Activated CD8-positive, alpha-beta T cell treated with anti-CD3 and anti-CD28 coated beads, Interleukin-2, amount 10 ng/mL, durations not matched to agents 7 days and 5 days (primary cell): ENCODE measurements around the gene ACADS. TPM values are rescaled to one million over a fixed set of nuclear protein-coding genes. Genes with fewer than 3 reads are reported as not detected.

Source experiments
- ATAC-seq: fragments of 150-1000 bp; cut with Tn5 transposase; one replicate; pipeline ENCODE4 v1.10.0; 2021; ENCODE audit warnings: moderate library complexity
- CTCF ChIA-PET: fragments of 350-600 bp; sonication (Branson Sonifier 250); formaldehyde crosslinking; loops from one replicate; lab custom pipeline; 2021; ENCODE audit warnings: antibody characterized with exemption; lab: Charles Lee
- POLR2A ChIA-PET: fragments of 350-600 bp; sonication (Branson Sonifier 250); formaldehyde crosslinking; loops from one replicate; lab custom pipeline; 2021; ENCODE audit warnings: antibody characterized with exemption; lab: Charles Lee
- DNase-seq: peaks from one replicate; pipeline ENCODE4 v3.0.0-alpha.2; 2020
- H3K27ac Mint-ChIP-seq: one replicate; pipeline ENCODE4 v1.8.0; 2021; ENCODE audit warnings: mild to moderate bottlenecking, mixed read lengths
- H3K27me3 Mint-ChIP-seq: one replicate; pipeline ENCODE4 v1.8.0; 2021; ENCODE audit warnings: low read depth, mixed read lengths
- H3K36me3 Mint-ChIP-seq: one replicate; pipeline ENCODE4 v1.8.0; 2021; ENCODE audit warnings: low read depth, mixed read lengths
- H3K4me1 Mint-ChIP-seq: one replicate; pipeline ENCODE4 v1.8.0; 2021; ENCODE audit warnings: low read depth, mixed read lengths
- H3K4me3 Mint-ChIP-seq: one replicate; pipeline ENCODE4 v1.8.0; 2021; ENCODE audit warnings: mild to moderate bottlenecking, mixed read lengths
- H3K9me3 Mint-ChIP-seq: one replicate; pipeline ENCODE4 v1.8.0; 2022; ENCODE audit warnings: mixed read lengths; ENCODE audit not compliant: insufficient read depth
- total RNA-seq, 2 experiments: library from RNA; stranded (reverse); gene quantifications; one replicate each; pipeline ENCODE4 v1.2.3, GENCODE V29; 2021

ACADS gene
- total RNA-seq, 2 experiments from 2014 or later = 18.6 to 19.1 TPM

GRCh38 chr12:120741476-120742421 is 16.1 kb downstream of the ACADS start:
- Mint-ChIP-seq H3K4me1 (no peaks in the 10 kb centered on the region), H3K4me3 (no peak overlapping the region), H3K9me3 (no peaks in the 10 kb centered on the region), H3K27ac (no peak overlapping the region), H3K27me3 (no peaks in the 10 kb centered on the region), H3K36me3 (no peaks in the 10 kb centered on the region)
- ChIA-PET POLR2A (no interaction called here), CTCF (interaction anchor here (1.1 kb wide), 1 partner anchor 15 kb away, joined by 3 read pairs; no protein-coding TSS in a partner anchor)
- ATAC-seq = no peak
- DNase-seq = no peak

GRCh38 chr12:120744922-120745493 is 19.4 kb downstream of the ACADS start:
- H3K9me3 Mint-ChIP-seq = no peaks in the 10 kb centered on the region
- no peaks in the 10 kb centered on the region for H3K27me3 Mint-ChIP-seq
- ChIA-PET CTCF (interaction anchor here (1.0 kb wide), 1 partner anchor 227 kb away, joined by 3 read pairs; no protein-coding TSS in a partner anchor), POLR2A (no interaction called here)
- no peaks in the 10 kb centered on the region for H3K36me3 Mint-ChIP-seq
- H3K27ac Mint-ChIP-seq = no peak overlapping the region
- ATAC-seq (no peak), DNase-seq (no peak)
- no peaks in the 10 kb centered on the region for H3K4me1 Mint-ChIP-seq
- H3K4me3 Mint-ChIP-seq = no peak overlapping the region

GRCh38 chr12:120748242-120748641 is 22.6 kb downstream of the ACADS start:
- CTCF ChIA-PET = no interaction called here
- no peak for DNase-seq
- H3K4me3 Mint-ChIP-seq = no peak overlapping the region
- no peak overlapping the region for H3K27ac Mint-ChIP-seq
- H3K9me3 Mint-ChIP-seq = no peaks in the 10 kb centered on the region
- H3K4me1 Mint-ChIP-seq = no peaks in the 10 kb centered on the region
- no peaks in the 10 kb centered on the region for H3K36me3 Mint-ChIP-seq
- no peak for ATAC-seq
- POLR2A ChIA-PET = no interaction called here
- peaks cover 7% of the 10 kb centered on the region for H3K27me3 Mint-ChIP-seq

- CTCF ChIA-PET = interaction anchor here (0.9 to 2.6 kb wide), 2 partner anchors 80 to 223 kb away, joined by 3 to 17 read pairs; no protein-coding TSS in a partner anchor
- DNase-seq (no peak), ATAC-seq (no peak)
- H3K4me1 Mint-ChIP-seq = no peaks in the 10 kb centered on the region
- H3K9me3 Mint-ChIP-seq = no peaks in the 10 kb centered on the region
- H3K4me3 Mint-ChIP-seq = no peak overlapping the region
- no peak overlapping the region for H3K27ac Mint-ChIP-seq
- POLR2A ChIA-PET = interaction anchor here (0.7 kb wide), 1 partner anchor 231 kb away, joined by 3 read pairs; no protein-coding TSS in a partner anchor
- peaks cover 8% of the 10 kb centered on the region for H3K27me3 Mint-ChIP-seq
- no peaks in the 10 kb centered on the region for H3K36me3 Mint-ChIP-seq
These were observed 23.6 kb downstream of the ACADS start for GRCh38 chr12:120749256-120749655.

- POLR2A ChIA-PET = no interaction called here
- no peak for DNase-seq
These were observed 25.2 kb downstream of the ACADS start for GRCh38 chr12:120750806-120751205.

GRCh38 chr12:120751389-120751788 is 25.8 kb downstream of the ACADS start:
- no peak overlapping the region for H3K27ac Mint-ChIP-seq
- no peaks in the 10 kb centered on the region for H3K4me1 Mint-ChIP-seq
- peaks cover 8% of the 10 kb centered on the region for H3K27me3 Mint-ChIP-seq
- CTCF ChIA-PET = interaction anchor here (0.7 to 2.6 kb wide), 6 partner anchors 12 to 221 kb away, joined by 3 to 17 read pairs (median 3); partner anchors contain the start of gene POP5
- no peak overlapping the region for H3K4me3 Mint-ChIP-seq
- ATAC-seq (no peak), DNase-seq (no peak)
- peaks cover 4% of the 10 kb centered on the region for H3K9me3 Mint-ChIP-seq
- H3K36me3 Mint-ChIP-seq = no peaks in the 10 kb centered on the region
- POLR2A ChIA-PET = no interaction called here

More at GRCh38 chr12:120750806-120751205, 25.2 kb downstream of the ACADS start:
- no peaks in the 10 kb centered on the region for H3K36me3 Mint-ChIP-seq
- CTCF ChIA-PET = interaction anchor here (1.4 to 2.6 kb wide), 3 partner anchors 135 to 222 kb away, joined by 3 to 17 read pairs (median 5); partner anchors contain the start of gene POP5
- H3K27ac Mint-ChIP-seq = no peak overlapping the region
- ATAC-seq = no peak
- H3K4me1 Mint-ChIP-seq = no peaks in the 10 kb centered on the region
- H3K9me3 Mint-ChIP-seq = peaks cover 4% of the 10 kb centered on the region
- peaks cover 8% of the 10 kb centered on the region for H3K27me3 Mint-ChIP-seq
- no peak overlapping the region for H3K4me3 Mint-ChIP-seq

GRCh38 chr12:120754792-120755191 is 29.2 kb downstream of the ACADS start:
- H3K36me3 Mint-ChIP-seq = no peaks in the 10 kb centered on the region
- CTCF ChIA-PET = no interaction called here
- H3K4me3 Mint-ChIP-seq = no peak overlapping the region
- DNase-seq (no peak), ATAC-seq (no peak)
- POLR2A ChIA-PET = no interaction called here
- H3K27me3 Mint-ChIP-seq = peaks cover 8% of the 10 kb centered on the region
- no peaks in the 10 kb centered on the region for H3K4me1 Mint-ChIP-seq
- peaks cover 4% of the 10 kb centered on the region for H3K9me3 Mint-ChIP-seq
- no peak overlapping the region for H3K27ac Mint-ChIP-seq

GRCh38 chr12:120755269-120755668 is 29.6 kb downstream of the ACADS start:
- Mint-ChIP-seq H3K4me1 (no peaks in the 10 kb centered on the region), H3K9me3 (peaks cover 4% of the 10 kb centered on the region), H3K27ac (no peak overlapping the region), H3K4me3 (no peak overlapping the region), H3K36me3 (no peaks in the 10 kb centered on the region), H3K27me3 (peaks cover 8% of the 10 kb centered on the region)
- DNase-seq (no peak), ATAC-seq (no peak)
- ChIA-PET POLR2A (no interaction called here), CTCF (interaction anchor here (1.8 kb wide), 1 partner anchor 107 kb away, joined by 3 read pairs; no protein-coding TSS in a partner anchor)

- H3K27ac Mint-ChIP-seq = no peak overlapping the region
- H3K36me3 Mint-ChIP-seq = peaks cover 6% of the 10 kb centered on the region
- no peak for ATAC-seq
- peaks cover 4% of the 10 kb centered on the region for H3K27me3 Mint-ChIP-seq
- peaks cover 4% of the 10 kb centered on the region for H3K9me3 Mint-ChIP-seq
- DNase-seq = no peak
- no peaks in the 10 kb centered on the region for H3K4me1 Mint-ChIP-seq
- H3K4me3 Mint-ChIP-seq = no peak overlapping the region
- ChIA-PET POLR2A (interaction anchor here (0.6 to 0.8 kb wide), 3 partner anchors 123 to 641 kb away, joined by 3 to 4 read pairs (median 4); partner anchors contain the start of gene RAB35), CTCF (interaction anchor here (1.1 to 1.4 kb wide), 2 partner anchors 16 to 215 kb away, joined by 3 read pairs; no protein-coding TSS in a partner anchor)
These were observed 31.7 kb downstream of the ACADS start for GRCh38 chr12:120757226-120757742.

GRCh38 chr12:120757949-120758348 is 32.3 kb downstream of the ACADS start:
- Mint-ChIP-seq H3K27ac (no peak overlapping the region), H3K4me1 (no peaks in the 10 kb centered on the region), H3K4me3 (no peak overlapping the region), H3K36me3 (peaks cover 6% of the 10 kb centered on the region), H3K9me3 (peaks cover 4% of the 10 kb centered on the region), H3K27me3 (peaks cover 2% of the 10 kb centered on the region)
- ATAC-seq (no peak), DNase-seq (no peak)
- CTCF ChIA-PET = interaction anchor here (1.4 kb wide), 1 partner anchor 214 kb away, joined by 3 read pairs; no protein-coding TSS in a partner anchor
- POLR2A ChIA-PET = no interaction called here

- no peak overlapping the region for H3K27ac Mint-ChIP-seq
- H3K27me3 Mint-ChIP-seq = no peaks in the 10 kb centered on the region
- ChIA-PET CTCF (interaction anchor here (1.0 kb wide), 1 partner anchor 213 kb away, joined by 3 read pairs; no protein-coding TSS in a partner anchor), POLR2A (no interaction called here)
- peaks cover 4% of the 10 kb centered on the region for H3K9me3 Mint-ChIP-seq
- no peak overlapping the region for H3K4me3 Mint-ChIP-seq
- DNase-seq (no peak), ATAC-seq (no peak)
- H3K36me3 Mint-ChIP-seq = peaks cover 8% of the 10 kb centered on the region
- no peaks in the 10 kb centered on the region for H3K4me1 Mint-ChIP-seq
These were observed 33.4 kb downstream of the ACADS start for GRCh38 chr12:120758798-120759590.
